BE2C (cell line): ENCODE measurements around the gene RNF212.

Experiments used
- DNase-seq: peaks from one replicate; pipeline ENCODE4 v3.0.0-alpha.2; 2020
- H3K27me3 ChIP-seq: fragments of 250-450 bp; sonication (Bioruptor Pico); 2 replicates; pipeline ENCODE4 v1.5.1; 2020; ENCODE audit warnings: mild to moderate bottlenecking
- H3K36me3 ChIP-seq: fragments of 250-450 bp; sonication (Bioruptor Pico); 2 replicates; pipeline ENCODE4 v1.5.1; 2020; ENCODE audit warnings: mild to moderate bottlenecking
- H3K4me1 ChIP-seq: fragments of 250-450 bp; sonication (Bioruptor Pico); 2 replicates; pipeline ENCODE4 v1.5.1; 2020
- H3K4me3 ChIP-seq: 2 replicates; pipeline ENCODE4 v1.5.1; 2011; ENCODE audit warnings: low read depth, low read length
- H3K9me3 ChIP-seq: fragments of 250-450 bp; sonication (Bioruptor Pico); 2 replicates; pipeline ENCODE4 v1.5.1; 2020
- TF ChIP-seq, protein P1 (sequence below): IDR thresholded peaks from 2 replicates; pipeline ENCODE4 v1.5.1; 2012; ENCODE audit warnings: mild to moderate bottlenecking, low read depth, low read length

RNF212 gene

DNA sequence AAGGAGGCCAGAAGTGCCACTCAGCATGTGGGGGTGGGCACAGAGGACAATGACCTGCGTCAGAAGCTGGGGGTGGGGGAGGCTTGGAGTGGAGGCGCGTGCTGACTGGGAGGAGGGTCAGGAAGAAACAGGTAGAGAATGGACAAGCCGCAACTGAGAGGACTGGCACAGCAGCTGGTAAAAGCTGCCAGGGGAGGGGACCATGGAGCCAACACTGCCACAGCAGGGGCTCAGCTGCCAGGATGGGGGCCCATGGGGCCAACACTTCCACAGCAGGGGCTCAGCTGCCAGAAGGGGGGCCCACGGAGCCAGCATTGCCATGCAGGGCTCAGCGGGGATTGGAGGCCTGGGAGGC, 19.1 kb downstream of the RNF212 start:
- TF ChIP-seq, protein P1, sequence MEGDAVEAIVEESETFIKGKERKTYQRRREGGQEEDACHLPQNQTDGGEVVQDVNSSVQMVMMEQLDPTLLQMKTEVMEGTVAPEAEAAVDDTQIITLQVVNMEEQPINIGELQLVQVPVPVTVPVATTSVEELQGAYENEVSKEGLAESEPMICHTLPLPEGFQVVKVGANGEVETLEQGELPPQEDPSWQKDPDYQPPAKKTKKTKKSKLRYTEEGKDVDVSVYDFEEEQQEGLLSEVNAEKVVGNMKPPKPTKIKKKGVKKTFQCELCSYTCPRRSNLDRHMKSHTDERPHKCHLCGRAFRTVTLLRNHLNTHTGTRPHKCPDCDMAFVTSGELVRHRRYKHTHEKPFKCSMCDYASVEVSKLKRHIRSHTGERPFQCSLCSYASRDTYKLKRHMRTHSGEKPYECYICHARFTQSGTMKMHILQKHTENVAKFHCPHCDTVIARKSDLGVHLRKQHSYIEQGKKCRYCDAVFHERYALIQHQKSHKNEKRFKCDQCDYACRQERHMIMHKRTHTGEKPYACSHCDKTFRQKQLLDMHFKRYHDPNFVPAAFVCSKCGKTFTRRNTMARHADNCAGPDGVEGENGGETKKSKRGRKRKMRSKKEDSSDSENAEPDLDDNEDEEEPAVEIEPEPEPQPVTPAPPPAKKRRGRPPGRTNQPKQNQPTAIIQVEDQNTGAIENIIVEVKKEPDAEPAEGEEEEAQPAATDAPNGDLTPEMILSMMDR = no peak
- H3K4me3 ChIP-seq = no peak overlapping the region
- H3K9me3 ChIP-seq = no peaks in the 10 kb centered on the region
- H3K36me3 ChIP-seq = no peaks in the 10 kb centered on the region
- peaks cover 12% of the 10 kb centered on the region for H3K27me3 ChIP-seq
- no peak for DNase-seq
- no peaks in the 10 kb centered on the region for H3K4me1 ChIP-seq

DNA sequence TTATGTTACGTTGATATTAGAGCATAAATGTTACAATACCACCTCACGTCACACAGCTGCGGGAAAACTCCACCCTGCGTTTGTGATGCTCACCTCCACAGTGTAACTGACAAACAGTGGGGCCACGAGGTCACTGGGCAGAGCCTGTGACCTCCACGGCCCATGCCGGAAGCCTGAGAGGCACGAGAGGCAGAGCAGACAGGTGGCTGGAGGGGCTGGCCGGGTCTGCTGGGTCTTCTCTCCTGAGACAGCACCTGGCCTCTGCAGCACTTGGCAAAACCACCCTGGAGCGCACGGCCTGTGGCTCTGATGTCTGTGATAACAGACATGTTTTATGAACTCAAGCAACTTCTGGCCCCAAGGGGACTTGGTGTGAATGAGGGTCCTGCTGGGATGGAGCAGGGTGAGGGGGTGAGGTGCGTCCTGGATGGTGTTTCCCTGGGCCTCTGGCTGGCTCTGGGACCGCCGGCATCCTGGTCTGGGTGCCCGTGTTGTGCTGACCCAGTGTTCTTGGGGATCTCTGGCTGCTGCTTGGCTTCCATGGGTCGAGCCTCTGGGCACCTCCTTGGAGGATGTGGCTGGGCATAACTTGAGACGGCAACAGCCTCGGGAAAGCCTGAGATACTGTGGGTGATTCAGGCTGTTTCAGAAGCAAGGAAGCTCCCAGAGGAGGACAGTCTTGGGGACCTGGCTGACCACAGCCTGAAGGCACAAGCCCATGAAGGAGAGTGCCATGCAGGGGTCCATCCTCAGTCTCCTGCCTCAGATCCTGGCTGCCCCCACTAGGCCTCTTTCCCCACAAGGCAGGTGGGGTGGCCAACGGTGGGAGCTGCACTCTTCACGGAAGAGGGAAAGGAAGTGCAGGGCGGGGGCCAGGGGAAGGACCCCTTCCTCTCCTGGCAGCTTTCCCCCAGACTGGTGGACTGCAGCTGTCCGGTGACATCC, 19.7 kb downstream of the RNF212 start:
- no peak overlapping the region for H3K4me3 ChIP-seq
- DNase-seq = no peak
- TF ChIP-seq, protein P1 = no peak

DNA sequence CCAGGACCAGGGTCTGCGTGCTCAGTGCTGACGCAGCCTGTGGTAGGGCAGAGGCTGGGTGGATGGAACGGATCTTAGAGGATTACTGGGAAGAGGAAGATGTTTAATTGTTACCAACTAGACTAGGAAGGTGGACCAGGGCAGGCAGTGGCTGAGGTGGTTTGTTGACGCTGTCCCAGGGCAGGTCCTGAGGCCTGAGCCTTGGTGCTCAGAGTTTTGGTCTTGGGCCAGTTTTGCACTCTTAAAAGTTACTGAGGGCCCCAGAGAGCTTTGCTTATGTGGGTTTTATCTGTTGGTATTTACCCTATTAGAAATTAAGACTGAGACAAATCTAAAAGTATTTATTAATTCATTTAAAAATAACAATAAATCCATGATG, 20.4 kb downstream of the RNF212 start:
- TF ChIP-seq, protein P1 = no peak
- H3K9me3 ChIP-seq = no peaks in the 10 kb centered on the region
- H3K36me3 ChIP-seq = no peaks in the 10 kb centered on the region
- H3K4me1 ChIP-seq = no peaks in the 10 kb centered on the region
- H3K4me3 ChIP-seq = no peak overlapping the region
- DNase-seq = no peak
- peaks cover 6% of the 10 kb centered on the region for H3K27me3 ChIP-seq

More for the DNA sequence above, 19.7 kb downstream of the RNF212 start:
- peaks cover 12% of the 10 kb centered on the region for H3K27me3 ChIP-seq
- H3K4me1 ChIP-seq = no peaks in the 10 kb centered on the region
- H3K9me3 ChIP-seq = no peaks in the 10 kb centered on the region
- no peaks in the 10 kb centered on the region for H3K36me3 ChIP-seq

DNA sequence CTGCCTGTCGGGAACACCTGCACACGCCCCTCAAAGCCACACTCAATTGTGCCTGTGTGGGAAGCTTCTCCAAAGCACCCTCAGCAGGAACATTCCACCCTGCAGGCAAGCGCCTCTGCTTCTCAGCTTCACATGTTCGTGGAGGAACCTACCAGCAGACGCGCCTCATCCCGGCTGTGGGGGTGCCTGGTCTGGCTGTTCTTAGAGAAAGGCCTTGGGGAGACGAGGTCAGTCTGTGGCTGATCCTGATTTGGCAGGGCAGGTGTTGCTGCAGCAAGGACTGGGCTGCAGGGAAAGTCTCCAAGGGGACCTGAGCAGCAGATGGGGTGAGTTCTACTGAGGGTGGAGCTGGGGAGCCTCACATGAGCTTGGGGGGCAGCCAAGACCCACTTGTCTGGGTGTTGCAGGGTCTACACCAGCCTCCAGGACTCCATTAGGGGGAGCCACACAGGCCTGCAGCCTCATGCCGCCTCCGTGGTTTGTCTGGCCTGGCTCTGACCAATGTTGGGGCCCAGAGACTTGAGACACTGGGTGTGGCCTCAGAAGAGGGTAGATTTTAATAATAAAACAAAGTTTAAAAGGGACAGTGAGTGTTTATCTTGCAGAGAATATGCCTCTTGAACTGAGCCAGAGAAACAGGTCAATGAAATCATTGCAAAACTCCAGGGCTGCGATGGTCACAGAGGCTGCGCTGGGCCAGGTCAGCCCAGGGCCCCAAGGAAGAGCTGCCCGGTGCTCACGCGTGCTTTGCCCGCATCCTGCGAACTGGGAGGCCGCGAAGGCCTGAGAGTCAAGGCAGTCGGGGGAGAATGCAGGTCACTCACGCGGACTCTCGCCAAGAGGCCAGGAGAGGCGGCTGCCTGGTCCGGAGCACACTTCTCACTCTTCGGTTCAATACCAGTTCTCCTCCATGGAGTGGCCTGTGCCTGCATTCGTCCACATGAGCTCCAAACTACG, 21.1 kb downstream of the RNF212 start:
- no peak for DNase-seq
- TF ChIP-seq, protein P1 = peak; percentile 15; the same call in 1 of the 2 replicates
- Histone ChIP-seq H3K36me3 (no peaks in the 10 kb centered on the region), H3K4me1 (no peaks in the 10 kb centered on the region), H3K27me3 (no peaks in the 10 kb centered on the region; the same call in 1 of the 2 replicates), H3K4me3 (no peak overlapping the region), H3K9me3 (no peaks in the 10 kb centered on the region)

DNA sequence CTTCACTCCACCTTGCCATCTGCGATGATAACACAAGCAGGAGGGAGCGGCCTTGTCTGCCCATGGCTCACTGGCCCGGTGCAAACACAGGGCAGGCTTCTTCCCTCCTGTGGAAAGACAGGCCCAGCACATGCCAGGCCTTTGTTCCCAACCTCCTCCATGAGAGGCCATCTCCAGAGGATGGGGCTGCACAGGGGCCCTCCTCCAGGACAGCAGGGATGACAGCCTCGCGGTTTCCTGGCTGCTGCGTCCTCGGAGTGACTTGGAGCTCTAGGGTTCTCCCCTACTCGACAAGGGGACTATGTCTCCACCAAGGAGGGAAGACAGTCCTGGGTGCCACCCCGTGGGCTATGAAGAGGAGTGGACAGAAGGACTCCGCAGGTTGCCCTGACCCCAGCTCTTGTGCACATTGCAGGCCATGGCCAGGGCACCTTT, 21.8 kb downstream of the RNF212 start:
- no peak for DNase-seq
- Histone ChIP-seq H3K36me3 (no peaks in the 10 kb centered on the region), H3K9me3 (no peaks in the 10 kb centered on the region), H3K4me3 (no peak overlapping the region), H3K4me1 (no peaks in the 10 kb centered on the region), H3K27me3 (no peaks in the 10 kb centered on the region; the same call in 1 of the 2 replicates)
- TF ChIP-seq, protein P1 = no peak
